Suprapubic skin (tissue), 4 donors: ENCODE data around the gene PCYT1A.

ENCODE experiments used
- CTCF ChIP-seq, 2 donors: fragments of 200-600 bp in 1 of 2; fragments of 450-650 bp in 1 of 2; sonication (generic) in 1 of 2; IDR thresholded peaks; one replicate each; pipeline ENCODE4 v1.5.1; 2016 to 2019; ENCODE audit warnings: antibody characterized with exemption in 2 of 2, mild to moderate bottlenecking in 1 of 2, moderate library complexity in 1 of 2
- EP300 ChIP-seq: sonication (generic); formaldehyde crosslinking; IDR thresholded peaks from one replicate; pipeline ENCODE4 v1.6.1; 2017; ENCODE audit warnings: antibody characterized with exemption
- POLR2A ChIP-seq, 2 donors: fragments of 450-650 bp; IDR thresholded peaks; one replicate each; pipeline ENCODE4 v1.6.1; 2017; ENCODE audit warnings: antibody characterized with exemption in 2 of 2, mild to moderate bottlenecking in 2 of 2, moderate library complexity in 2 of 2
- POLR2AphosphoS5 ChIP-seq, 3 donors: sonication (generic); formaldehyde crosslinking; IDR thresholded peaks; one replicate each; pipeline ENCODE4 v1.6.1; 2017; ENCODE audit warnings: antibody characterized with exemption in 3 of 3

- TF ChIP-seq CTCF (IDR thresholded peaks at IDR 0.05), result no peak
- TF ChIP-seq POLR2AphosphoS5 (IDR thresholded peaks at IDR 0.05), result no peak
- no peak for TF ChIP-seq POLR2A (IDR thresholded peaks at IDR 0.05)
- no peak for TF ChIP-seq EP300
Observed at GRCh38 chr3:196327405-196327804, 39.9 kb upstream of the PCYT1A start.
